ENCODE data around the gene PTEN. TPM values are rescaled to one million over a fixed set of nuclear protein-coding genes. Genes with fewer than 3 reads are reported as not detected.
"Not testable (repeated sequence)": the region's sequence is repeated elsewhere in the genome, so short reads cannot be mapped to it uniquely, and the experiment has no call there.

The PTEN gene
- total RNA-seq, 1 donor from 2014 or later, result 266 TPM

GRCh38 chr10:87873656-87874055 lies 10.2 kb downstream of the PTEN start:
- no peak for DNase-seq

GRCh38 chr10:87875929-87876571 lies 12.6 kb downstream of the PTEN start:
- no peak for DNase-seq

DNA sequence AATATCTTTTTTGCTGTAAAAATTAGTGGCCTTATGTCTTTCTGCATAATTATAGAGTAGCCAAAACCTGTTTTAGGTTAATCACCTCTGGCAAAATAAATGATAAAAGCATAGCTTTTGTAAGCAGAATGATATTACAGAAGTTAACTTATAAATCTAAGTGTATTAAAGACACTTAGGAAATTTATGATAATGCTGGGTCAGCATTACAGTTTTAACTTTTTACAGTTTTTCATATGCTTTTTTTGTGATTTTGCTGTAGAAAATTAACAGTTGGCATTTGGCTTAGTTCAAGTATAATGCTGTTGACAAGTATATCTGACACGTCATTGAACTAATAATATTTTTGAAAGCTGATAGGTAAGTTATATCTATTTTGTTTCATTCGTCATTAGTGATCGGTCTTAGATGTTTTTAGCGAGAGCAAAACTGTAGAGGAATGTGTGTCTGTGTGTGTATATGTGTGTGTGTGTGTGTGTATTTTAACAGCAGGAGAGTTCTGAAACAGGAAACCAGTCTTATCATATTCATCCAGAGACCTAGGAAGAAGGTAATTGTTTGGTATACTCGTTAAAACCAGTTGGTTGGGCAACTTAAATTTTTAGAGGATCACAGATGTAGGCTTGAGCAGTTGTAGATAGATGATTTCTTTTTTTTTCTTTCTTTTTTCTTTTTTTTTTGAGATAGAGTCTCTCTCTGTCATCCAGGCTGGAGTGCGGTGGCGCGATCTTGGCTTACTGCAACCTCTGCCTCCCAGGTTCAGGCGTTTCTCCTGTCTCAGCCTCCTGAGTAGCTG lies 15.4 kb downstream of the PTEN start:
- no peak for DNase-seq

DNA sequence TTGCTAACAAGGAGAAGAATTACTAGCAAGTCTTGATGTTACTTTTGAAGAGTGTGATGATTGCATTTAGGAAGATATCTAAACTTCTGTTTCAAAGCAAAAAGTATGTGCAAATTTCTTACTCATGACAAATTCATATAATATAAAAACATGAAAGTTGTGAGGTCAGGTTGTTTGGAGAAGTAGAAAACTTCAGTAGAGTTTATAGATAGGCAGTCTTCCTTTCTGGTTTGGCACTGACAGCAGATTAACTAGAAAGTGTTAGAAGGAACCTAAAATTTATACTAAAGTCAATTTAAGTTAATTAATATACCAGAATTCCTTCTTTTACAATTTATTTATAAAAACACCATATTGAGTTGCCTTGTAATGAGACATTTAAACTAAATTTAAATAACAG lies 16.9 kb downstream of the PTEN start:
- no peak for DNase-seq

DNA sequence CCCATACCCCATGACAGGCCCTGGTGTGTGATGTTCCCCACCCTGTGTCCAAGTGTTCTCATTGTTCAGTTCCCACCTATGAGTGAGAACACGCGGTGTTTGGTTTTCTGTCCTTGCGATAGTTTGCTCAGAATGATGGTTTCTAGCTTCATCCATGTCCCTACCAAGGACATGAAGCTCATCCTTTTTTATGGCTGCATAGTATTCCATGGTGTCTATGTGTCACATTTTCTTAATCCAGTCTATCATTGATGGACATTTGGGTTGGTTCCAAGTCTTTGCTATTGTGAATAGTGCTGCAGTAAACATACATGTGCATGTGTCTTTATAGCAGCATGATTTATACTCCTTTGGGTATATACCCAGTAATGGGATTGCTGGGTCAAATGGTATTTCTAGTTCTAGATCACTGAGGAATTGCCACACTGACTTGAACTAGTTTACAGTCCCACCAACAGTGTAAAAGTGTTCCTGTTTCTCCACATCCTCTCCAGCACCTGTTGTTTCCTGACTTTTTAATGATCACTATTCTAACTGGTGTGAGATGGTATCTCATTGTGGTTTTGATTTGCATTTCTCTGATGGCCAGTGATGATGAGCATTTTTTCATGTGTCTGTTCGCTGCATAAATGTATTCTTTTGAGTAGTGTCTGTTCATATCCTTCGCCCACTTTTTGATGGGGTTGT lies 18.1 kb downstream of the PTEN start:
- not testable (repeated sequence) for DNase-seq

- no peak for DNase-seq
These were observed 19.3 kb downstream of the PTEN start for GRCh38 chr10:87882555-87883294.

GRCh38 chr10:87886635-87887034 lies 23.2 kb downstream of the PTEN start:
- no peak for DNase-seq

DNA sequence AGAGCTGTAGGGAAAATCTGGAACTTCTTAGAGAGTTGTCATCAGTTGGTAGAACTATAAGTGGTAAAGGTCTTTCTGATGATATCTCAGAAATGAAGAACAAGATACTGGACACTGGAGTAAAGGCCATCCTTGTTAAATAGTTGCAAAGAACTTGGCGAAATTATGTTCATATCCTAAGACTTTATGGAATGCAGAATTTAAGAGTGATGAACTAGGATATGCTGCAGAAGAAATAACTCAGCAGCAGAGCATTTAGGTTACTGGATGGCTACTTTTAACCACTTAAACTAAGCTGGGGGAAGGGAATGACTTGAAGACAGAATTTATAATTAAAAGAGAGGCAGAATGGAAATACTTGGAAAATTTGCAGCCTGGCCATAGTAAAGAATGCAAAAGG lies 23.7 kb downstream of the PTEN start:
- no peak for DNase-seq

GRCh38 chr10:87887548-87888289 lies 24.3 kb downstream of the PTEN start:
- DNase-seq, result no peak

GRCh38 chr10:87895430-87895829 lies 32.0 kb downstream of the PTEN start:
- DNase-seq, result no peak

DNA sequence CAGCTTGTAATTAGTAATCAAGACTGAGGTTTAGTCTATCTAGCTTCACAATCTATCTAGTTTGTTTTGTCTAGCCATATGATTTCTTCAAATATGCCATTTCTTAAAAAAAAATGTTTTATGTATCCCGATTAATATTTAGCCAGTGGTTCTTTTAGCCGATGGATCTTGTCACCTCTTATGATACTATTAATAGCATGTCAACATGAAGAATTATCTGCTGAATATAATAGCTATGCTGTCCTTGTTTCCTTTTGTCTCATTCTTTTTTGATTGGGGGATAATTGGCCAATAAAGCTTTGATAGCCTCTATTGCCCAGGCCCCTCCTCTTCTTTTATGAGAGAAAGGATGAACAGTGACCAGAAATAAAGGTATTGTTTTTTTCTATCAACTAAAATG lies 32.8 kb downstream of the PTEN start:
- DNase-seq, result no peak

DNA sequence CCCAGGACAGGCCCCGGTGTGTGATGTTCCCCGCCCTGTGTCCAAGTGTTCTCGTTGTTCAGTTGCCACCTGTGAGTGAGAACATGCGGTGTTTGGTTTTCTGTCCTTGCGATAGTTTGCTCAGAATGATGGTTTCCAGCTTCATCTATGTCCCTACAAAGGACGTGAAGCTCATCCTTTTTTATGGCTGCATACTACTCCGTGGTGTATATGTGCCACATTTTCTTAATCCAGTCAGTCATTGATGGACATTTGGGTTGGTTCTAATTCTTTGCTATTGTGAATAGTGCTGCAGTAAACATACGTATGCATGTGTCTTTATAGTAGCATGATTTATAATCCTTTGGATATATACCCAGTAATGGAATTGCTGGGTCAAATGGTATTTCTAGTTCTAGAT lies 34.5 kb downstream of the PTEN start:
- DNase-seq, result not testable (repeated sequence)

DNA sequence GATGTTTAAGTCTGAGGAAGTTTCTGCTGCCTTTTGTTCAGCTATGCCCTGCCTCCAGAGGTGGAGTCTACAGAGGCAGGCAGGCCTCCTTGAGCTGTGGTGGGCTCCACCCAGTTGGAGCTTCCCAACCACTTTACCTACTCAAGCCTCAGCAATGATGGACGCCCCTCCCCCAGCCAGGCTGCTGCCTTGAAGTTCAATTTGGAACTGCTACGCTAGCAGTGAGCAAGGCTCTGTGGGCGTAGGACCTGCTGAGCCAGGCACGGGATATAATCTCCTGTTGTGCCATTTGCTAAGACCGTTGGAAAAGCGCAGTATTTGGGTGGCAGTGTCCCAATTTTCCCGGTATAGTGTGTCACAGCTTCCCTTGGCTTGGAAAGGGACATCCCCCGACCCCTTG lies 40.0 kb downstream of the PTEN start:
- DNase-seq, result not testable (repeated sequence)

DNA sequence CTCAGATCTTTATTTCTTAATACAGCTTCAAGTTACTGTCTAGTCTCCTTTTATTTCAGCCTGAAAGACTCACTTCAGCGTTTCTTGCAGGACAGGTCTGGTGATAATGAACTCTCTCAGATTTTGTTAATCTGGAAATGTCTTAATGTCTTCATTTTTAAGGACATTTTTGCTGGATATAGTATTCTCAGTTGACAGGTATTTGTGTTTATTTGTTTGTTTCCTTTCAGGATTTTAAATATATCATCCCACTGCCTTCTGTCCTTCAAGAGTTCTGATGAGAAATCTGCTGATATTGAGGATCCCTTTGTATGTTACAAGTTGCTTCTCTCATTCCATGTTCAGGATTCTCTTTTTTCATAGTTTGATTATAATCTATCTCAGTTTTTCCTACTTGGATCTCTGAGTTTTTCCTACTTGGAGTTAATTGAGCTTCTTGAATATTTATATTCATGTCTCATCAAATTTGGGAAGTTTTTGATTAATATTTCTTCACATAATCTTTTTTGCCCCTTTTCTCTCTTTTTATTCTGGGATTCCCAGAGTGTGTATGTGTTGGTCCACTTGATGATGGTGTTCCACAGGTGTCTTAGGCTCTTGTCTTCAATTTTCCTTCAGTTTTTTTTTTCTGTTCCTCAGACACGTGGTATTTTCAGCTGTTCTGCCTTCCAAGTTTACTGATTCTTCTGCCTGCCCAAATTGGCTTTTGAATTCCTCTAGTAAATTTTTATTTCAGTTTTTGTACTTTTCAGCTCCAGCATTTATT lies 49.9 kb downstream of the PTEN start:
- DNase-seq, result no peak

GRCh38 chr10:87915406-87915805 lies 52.0 kb downstream of the PTEN start:
- no peak for DNase-seq

GRCh38 chr10:87915989-87916388 lies 52.6 kb downstream of the PTEN start:
- no peak for DNase-seq

- DNase-seq, result no peak
These were observed 53.1 kb downstream of the PTEN start for GRCh38 chr10:87916515-87916914.

DNA sequence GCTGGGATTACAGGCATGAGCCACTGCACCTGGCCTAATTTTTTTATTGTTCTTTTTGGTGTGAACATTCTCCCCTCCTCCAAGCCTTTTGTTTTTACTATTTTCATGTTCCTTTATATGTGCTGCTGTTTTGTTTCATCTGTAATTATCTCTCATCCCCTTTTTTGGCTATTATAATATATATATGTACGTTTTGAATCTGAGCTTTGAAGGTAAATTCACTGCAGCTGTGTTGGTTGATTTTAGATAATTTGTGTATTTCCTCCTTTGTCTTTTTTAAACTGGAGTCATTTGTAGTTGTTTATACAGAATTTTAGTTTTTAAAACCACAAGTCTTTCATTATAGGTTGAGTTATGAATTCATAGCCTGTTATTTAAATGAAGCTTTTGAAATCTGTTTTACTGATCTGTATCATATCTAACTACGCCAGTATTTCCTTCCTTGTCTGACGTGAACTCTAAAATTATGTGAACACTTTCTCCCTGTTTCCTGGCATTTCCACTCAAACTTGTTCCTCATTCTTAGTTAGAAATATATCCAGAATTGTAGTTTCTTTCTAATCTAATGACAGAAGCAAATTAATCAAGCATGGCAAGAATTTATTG lies 54.9 kb downstream of the PTEN start:
- DNase-seq, result no peak

GRCh38 chr10:87920538-87920937 lies 57.1 kb downstream of the PTEN start:
- no peak for DNase-seq

DNA sequence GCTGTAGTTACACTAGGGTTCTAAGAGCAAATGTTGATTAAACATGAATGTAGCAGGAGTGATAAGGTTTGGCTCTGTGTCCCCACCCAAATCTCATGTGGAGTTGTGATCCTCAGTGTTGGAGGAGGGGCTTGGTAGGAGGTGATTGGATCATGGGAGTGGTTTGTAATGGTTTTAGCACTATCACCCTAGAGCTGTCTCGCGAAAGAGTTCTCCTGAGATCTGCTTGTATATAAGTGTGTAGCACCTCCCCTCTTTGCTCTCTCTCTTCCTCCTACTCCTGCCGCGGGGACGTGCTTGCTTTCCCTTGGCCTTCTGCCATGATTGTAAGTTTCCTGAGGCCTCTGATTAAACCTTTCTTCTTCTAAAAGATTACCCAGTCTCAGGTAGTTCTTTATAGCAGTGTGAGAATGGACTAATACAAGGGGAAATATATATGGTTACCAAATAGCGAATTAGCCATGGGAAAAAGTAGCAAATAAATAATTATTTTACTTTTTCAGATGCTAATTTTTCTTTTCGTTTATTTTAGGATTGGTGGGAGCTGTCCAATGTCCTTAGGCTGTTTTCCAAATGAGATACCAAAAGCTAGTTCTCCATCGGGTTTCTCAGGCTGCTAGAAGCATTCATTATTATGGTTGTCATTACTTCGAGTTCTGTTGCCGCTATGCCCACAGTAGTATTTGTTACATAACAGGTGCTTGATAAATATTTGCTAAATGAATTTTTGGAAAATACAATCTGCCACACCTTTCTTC lies 58.7 kb downstream of the PTEN start:
- DNase-seq, result no peak

Measured in occipital lobe (tissue), 2 donors.